WI38 (cell line): ENCODE results near the gene ATP6V1D.

Experiments used
- H3K4me3 ChIP-seq: 2 replicates; pipeline ENCODE4 v1.5.1; 2011; ENCODE audit warnings: low read depth, mild to moderate bottlenecking, control low read depth, low read length
- CTCF ChIP-seq: IDR thresholded peaks from 2 replicates; pipeline ENCODE4 v1.5.1; 2012; ENCODE audit warnings: low read depth, mild to moderate bottlenecking, control low read depth, low read length

The ATP6V1D gene

DNA sequence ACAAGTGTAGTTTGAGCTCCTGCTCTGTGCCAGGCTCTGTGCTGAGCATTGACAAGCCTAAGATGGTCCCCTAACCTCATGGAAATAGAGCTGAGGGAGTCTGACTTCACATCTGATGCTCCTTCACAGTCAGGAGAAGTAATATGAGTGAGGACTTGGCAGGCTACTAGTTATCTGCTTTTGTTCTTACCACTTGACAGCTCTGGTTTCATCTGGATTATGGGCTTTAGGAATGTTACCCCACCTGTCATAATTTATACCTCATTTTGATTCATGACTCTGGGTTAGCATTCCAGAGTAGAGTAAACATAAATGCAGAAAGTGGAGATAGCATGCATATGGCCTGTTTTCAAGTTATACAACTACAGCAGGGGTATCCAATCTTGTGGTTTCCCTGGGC lies 40.5 kb downstream of the ATP6V1D start:
- H3K4me3 ChIP-seq: no peak overlapping the region
- TF ChIP-seq CTCF: no peak

GRCh38 chr14:67317822-67318221 lies 41.8 kb downstream of the ATP6V1D start:
- TF ChIP-seq CTCF: no peak

DNA sequence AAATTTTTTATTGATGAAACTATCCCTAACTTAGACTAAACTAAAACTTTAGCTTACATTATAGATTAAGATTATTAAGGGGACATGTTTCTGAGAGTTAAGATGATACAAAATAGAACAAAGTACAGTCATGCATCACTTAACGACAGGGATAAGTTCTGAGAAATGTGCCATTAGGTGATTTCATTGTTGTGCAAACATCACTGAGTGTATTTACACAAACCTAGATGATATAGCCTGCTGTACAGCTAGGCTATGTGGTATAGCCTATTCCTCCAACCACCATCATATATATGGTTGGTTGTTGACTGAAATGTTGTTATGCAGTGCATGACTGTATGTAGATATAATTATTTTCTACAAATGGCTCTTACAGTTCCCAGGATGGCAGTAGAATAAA lies 46.5 kb downstream of the ATP6V1D start:
- no peak overlapping the region for H3K4me3 ChIP-seq
- no peak for TF ChIP-seq CTCF

More at GRCh38 chr14:67317822-67318221, 41.8 kb downstream of the ATP6V1D start:
- no peak overlapping the region for H3K4me3 ChIP-seq

DNA sequence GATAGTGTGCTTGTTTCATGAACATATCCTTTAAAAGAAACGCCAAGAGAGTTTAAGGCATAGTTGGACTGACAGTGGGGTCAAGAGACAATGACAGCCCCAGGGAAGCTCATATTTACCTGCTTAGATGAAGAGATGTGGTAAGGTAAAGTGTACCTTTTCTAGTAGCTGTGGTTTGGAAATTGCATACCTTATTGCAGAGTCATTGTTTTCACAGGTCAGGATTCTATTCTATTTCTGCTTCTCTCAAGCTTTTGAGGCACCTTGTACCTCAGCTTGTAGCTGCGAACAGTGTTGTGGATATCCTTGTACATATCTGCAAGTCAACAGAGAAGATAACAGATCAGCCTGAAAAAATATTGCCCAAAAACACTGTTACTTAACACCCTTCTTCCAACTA lies 47.7 kb downstream of the ATP6V1D start:
- no peak for TF ChIP-seq CTCF
- no peak overlapping the region for H3K4me3 ChIP-seq
